ENCODE measurements around the gene VSTM4. TPM values are rescaled to one million over a fixed set of nuclear protein-coding genes. Genes with fewer than 3 reads are reported as not detected.

The VSTM4 gene
- total and polyA plus RNA-seq, 9 of the 15 experiments (the other 6 are each of a cell fraction or from before 2014, with no cell fraction given), result 1.0 to 7.9 (median 3.0) TPM

DNA sequence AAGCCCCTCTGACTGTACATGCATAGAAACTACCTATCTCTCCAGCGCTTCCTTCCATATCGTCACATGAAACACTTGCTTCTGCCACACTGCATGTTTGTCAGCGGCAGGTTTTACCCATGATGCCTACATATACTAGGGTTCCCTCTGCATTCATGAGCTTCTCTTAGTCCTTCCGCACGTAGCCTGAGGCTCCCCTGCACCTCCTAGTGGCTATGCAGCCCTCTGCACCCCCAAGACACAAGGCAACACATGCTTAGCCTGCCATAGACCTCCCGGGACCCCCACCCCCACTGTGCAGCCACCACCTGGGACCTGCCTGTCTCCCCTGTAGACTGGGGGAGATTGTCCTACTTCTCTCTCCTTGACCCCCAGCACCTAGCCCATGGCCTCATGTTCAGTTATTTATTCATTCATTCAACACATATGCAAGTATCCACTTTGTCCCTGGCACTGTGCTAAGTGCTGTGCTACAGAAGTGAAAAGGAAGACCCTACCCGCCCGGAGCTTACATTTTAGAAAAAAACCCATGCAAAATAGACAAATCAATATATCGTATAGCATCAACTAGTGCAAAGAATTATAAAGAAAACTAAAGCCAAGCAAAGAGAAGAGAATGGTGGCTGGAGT, 49.4 kb upstream of the VSTM4 start (continued):
- peak in 1 of 2 experiments; percentile 35; a peak in 1 of 4 replicates for TF ChIP-seq MNT (conservative IDR thresholded peaks at IDR 0.05)
- 0 out of 4 replicates have a peak, but pooled peaks of 1 of the 2 experiments have one; percentile 17 for TF ChIP-seq FOXK2 (conservative IDR thresholded peaks at IDR 0.05 in 1 of 2, IDR thresholded peaks at IDR 0.05 in 1 of 2; ENCODE audit: low read depth in 2 of 2)
- 0 out of 4 replicates have a peak, but pooled peaks of 1 of the 2 experiments have one; percentile 15 for TF ChIP-seq HDAC1 (IDR thresholded peaks at IDR 0.05)
- TF ChIP-seq JUN (IDR thresholded peaks at IDR 0.05; ENCODE audit: borderline replicate concordance, low read depth, low read length), result peak; percentile 45; the same call in 1 of the 2 replicates
- TF ChIP-seq JUN (CRISPR knock-in tag; IDR thresholded peaks at IDR 0.05; ENCODE audit: borderline replicate concordance), result no peak
- no peak for TF ChIP-seq GABPA (tag; conservative IDR thresholded peaks at IDR 0.05; ENCODE audit: low read depth)
- TF ChIP-seq REST (IDR thresholded peaks at IDR 0.05; ENCODE audit: borderline replicate concordance), result peak; percentile 63
- no peak for TF ChIP-seq REST (CRISPR knock-in tag; IDR thresholded peaks at IDR 0.05; ENCODE audit: low read depth)
- TF ChIP-seq SMAD4 (CRISPR knock-in tag; conservative IDR thresholded peaks at IDR 0.05), result 0 out of 2 replicates have a peak, but pooled peaks have one; percentile 10
- peak; percentile 33; the same call in 1 of the 2 replicates for TF ChIP-seq RB1 (IDR thresholded peaks at IDR 0.05; ENCODE audit: low read depth)
- TF ChIP-seq, protein P1, sequence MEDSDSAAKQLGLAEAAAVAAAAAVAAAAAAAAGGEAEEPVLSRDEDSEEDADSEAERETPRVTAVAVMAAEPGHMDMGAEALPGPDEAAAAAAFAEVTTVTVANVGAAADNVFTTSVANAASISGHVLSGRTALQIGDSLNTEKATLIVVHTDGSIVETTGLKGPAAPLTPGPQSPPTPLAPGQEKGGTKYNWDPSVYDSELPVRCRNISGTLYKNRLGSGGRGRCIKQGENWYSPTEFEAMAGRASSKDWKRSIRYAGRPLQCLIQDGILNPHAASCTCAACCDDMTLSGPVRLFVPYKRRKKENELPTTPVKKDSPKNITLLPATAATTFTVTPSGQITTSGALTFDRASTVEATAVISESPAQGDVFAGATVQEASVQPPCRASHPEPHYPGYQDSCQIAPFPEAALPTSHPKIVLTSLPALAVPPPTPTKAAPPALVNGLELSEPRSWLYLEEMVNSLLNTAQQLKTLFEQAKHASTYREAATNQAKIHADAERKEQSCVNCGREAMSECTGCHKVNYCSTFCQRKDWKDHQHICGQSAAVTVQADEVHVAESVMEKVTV (CRISPR knock-in tag; IDR thresholded peaks at IDR 0.05), result peak; percentile 33; the same call in 1 of the 2 replicates
- TF ChIP-seq ZNF764 (CRISPR knock-in tag; IDR thresholded peaks at IDR 0.05; ENCODE audit: low read depth), result peak; percentile 86
- TF ChIP-seq ZC3H11A (IDR thresholded peaks at IDR 0.05; ENCODE audit: low read depth, low read length), result no peak
- TF ChIP-seq CXXC5 (CRISPR knock-in tag; IDR thresholded peaks at IDR 0.05), result peak; percentile 46
- TF ChIP-seq ZNF184 (CRISPR knock-in tag; IDR thresholded peaks at IDR 0.05), result no peak
- TF ChIP-seq ELF4 (CRISPR knock-in tag; IDR thresholded peaks at IDR 0.05), result 0 out of 2 replicates have a peak, but pooled peaks have one; percentile 30
